OCI-LY7 (cell line): ENCODE data around the gene PPP2R3C. TPM values are rescaled to one million over a fixed set of nuclear protein-coding genes. Genes with fewer than 3 reads are reported as not detected.

Experiments used
- Bru-seq: library from RNA; stranded (reverse); fragments of 400-500 nt; gene quantifications from one replicate; lab custom pipeline; 2021; lab: Mats Ljungman, UMichigan
- BruChase-seq, 2 experiments: library from RNA; stranded (reverse); fragments of 400-500 nt; gene quantifications; one replicate each; lab custom pipeline; 2021; lab: Mats Ljungman, UMichigan
- BruUV-seq: library from RNA; stranded (reverse); fragments of 400-500 nt; replicated peaks from 2 replicates; lab custom pipeline; 2021; lab: Mats Ljungman, UMichigan
- CTCF ChIA-PET: fragments of 300-600 bp; sonication (Branson Sonifier 250); formaldehyde crosslinking; loops from one replicate; lab custom pipeline; 2022; ENCODE audit warnings: antibody characterized with exemption; ENCODE audit not compliant: unreplicated experiment; lab: Charles Lee
- POLR2A ChIA-PET: fragments of 300-600 bp; sonication (Branson Sonifier 250); formaldehyde crosslinking; loops from one replicate; lab custom pipeline; 2022; ENCODE audit warnings: antibody characterized with exemption; lab: Charles Lee
- DNase-seq: peaks from one replicate; pipeline ENCODE4 v3.0.0-alpha.2; 2015; ENCODE audit warnings: low spot score
- H2AFZ ChIP-seq: fragments of 200-600 bp; sonication (generic), shearing (Covaris generic); 2 replicates; pipeline ENCODE4 v1.6.1; 2014; ENCODE audit warnings: mild to moderate bottlenecking, antibody characterized with exemption, low read length, moderate library complexity
- H3K27ac ChIP-seq: fragments of 200-600 bp; sonication (generic); 2 replicates; pipeline ENCODE4 v1.5.1; 2014; ENCODE audit warnings: mixed run types, low read depth, mild to moderate bottlenecking, moderate library complexity, low read length, inconsistent platforms; ENCODE audit not compliant: poor library complexity, severe bottlenecking
- H3K36me3 ChIP-seq: fragments of 200-600 bp; sonication (generic); 2 replicates; pipeline ENCODE4 v1.6.1; 2014; ENCODE audit warnings: mild to moderate bottlenecking, antibody characterized with exemption, low read length, moderate library complexity, mixed read lengths; ENCODE audit not compliant: insufficient read depth
- H3K4me1 ChIP-seq: fragments of 200-600 bp; sonication (generic); 2 replicates; pipeline ENCODE4 v1.5.1; 2014; ENCODE audit warnings: mild to moderate bottlenecking, low read length; ENCODE audit not compliant: insufficient read depth, poor library complexity, severe bottlenecking
- H3K4me2 ChIP-seq: fragments of 200-600 bp; sonication (generic); 2 replicates; pipeline ENCODE4 v1.6.1; 2014; ENCODE audit warnings: mild to moderate bottlenecking, low read length
- H3K4me3 ChIP-seq: fragments of 200-600 bp; sonication (generic); 2 replicates; pipeline ENCODE4 v1.5.1; 2014; ENCODE audit warnings: mild to moderate bottlenecking, low read depth, low read length; ENCODE audit not compliant: poor library complexity, severe bottlenecking
- H3K79me2 ChIP-seq: fragments of 200-600 bp; sonication (generic); 2 replicates; pipeline ENCODE4 v1.6.1; 2016; ENCODE audit warnings: low read depth, mild to moderate bottlenecking, low read length, moderate library complexity, mixed read lengths; ENCODE audit not compliant: insufficient read depth
- H3K9me2 ChIP-seq: fragments of 200-600 bp; sonication (generic); 2 replicates; pipeline ENCODE4 v1.6.1; 2016; ENCODE audit warnings: mild to moderate bottlenecking, low read length, mixed read lengths; ENCODE audit not compliant: insufficient read depth
- H3K9me3 ChIP-seq: fragments of 200-600 bp; sonication (generic); 2 replicates; pipeline ENCODE4 v1.6.1; 2014; ENCODE audit warnings: mild to moderate bottlenecking, mixed run types, low read length, mixed read lengths
- H4K20me1 ChIP-seq: fragments of 200-600 bp; sonication (generic); 2 replicates; pipeline ENCODE4 v1.6.1; 2014; ENCODE audit warnings: mild to moderate bottlenecking, antibody characterized with exemption, low read length, moderate library complexity, mixed read lengths; ENCODE audit not compliant: insufficient read depth
- CTCF ChIP-seq: fragments of 200-600 bp; sonication (generic); conservative IDR thresholded peaks from 2 replicates; pipeline ENCODE4 v1.5.1; 2014; ENCODE audit warnings: mild to moderate bottlenecking, antibody characterized with exemption, low read length, moderate library complexity, mixed read lengths
- EZH2phosphoT487 ChIP-seq: fragments of 200-600 bp; sonication (generic); IDR thresholded peaks from 2 replicates; pipeline ENCODE4 v1.6.1; 2018; ENCODE audit warnings: low read depth, borderline replicate concordance, mild to moderate bottlenecking, mixed run types, antibody characterized with exemption, low read length, moderate library complexity, mixed read lengths
- intact Hi-C: fragments of 100-400 bp; cut with micrococcal nuclease; formaldehyde crosslinking; loops from one replicate; pipeline ENCODE4 v1.10.0; 2022; ENCODE audit not compliant: unreplicated experiment
- long read RNA-seq: library from polyadenylated mRNA; stranded (forward); transcript quantifications from one replicate; pipeline ENCODE4 v2.0.0, GENCODE V29; 2022
- total RNA-seq, 2 experiments: library from RNA; depleted of rRNA in 1 of 2; stranded (reverse); fragments of >200 nt in 1 of 2; shearing (Covaris generic) in 1 of 2; gene quantifications; 2 replicates each; pipeline ENCODE4 v1.2.3, GENCODE V29; 2014 to 2022

Gene PPP2R3C
- 50.8 and 59.4 TPM in 2 replicates for total RNA-seq (2014; rRNA removed; shearing (Covaris generic))
- total RNA-seq (2022): 42.2 and 47.4 TPM in 2 replicates
- Bru-seq, nascent RNA: percentile 73 among the genes with signal in this experiment
- BruChase-seq, experiment 1, labeled RNA remaining after a 6-hour chase: percentile 76 among the genes with signal in this experiment
- BruChase-seq, experiment 2, labeled RNA remaining after a 2-hour chase: percentile 75 among the genes with signal in this experiment
- long read RNA-seq, transcript PPP2R3C-217 (12 exons, 1,846 nt): minor isoform, 28 of 114 reads
- long read RNA-seq, transcript PPP2R3C-201 (13 exons, 1,839 nt): major isoform, 51 of 114 reads
- long read RNA-seq, partial matches to known transcripts: 6 of 114 reads
- long read RNA-seq, other reads (novel, unspliced or antisense): 27 of 114 reads

GRCh38 chr14:35121887-35122695, at the start of gene PPP2R3C, which contains the start of gene PRORP:
Gene PPP2R3C (minus strand): TSS chr14:35121990. CDS start chr14:35121959, 31 bp downstream.
Gene PRORP (plus strand): TSS chr14:35122552. CDS start chr14:35123246, 694 bp downstream.
- ChIA-PET CTCF (interaction anchor here (0.6 to 0.9 kb wide), 3 partner anchors 18 to 170 kb away, joined by 3 read pairs; partner anchors contain the start of gene PSMA6), POLR2A (interaction anchor here (0.6 to 4.1 kb wide), 15 partner anchors 8 to 419 kb away, joined by 3 to 19 read pairs (median 4); partner anchors contain the start of gene FAM177A1)
- H3K9me3 ChIP-seq: no peaks in the 10 kb centered on the region
- TF ChIP-seq EZH2phosphoT487: no peak
- no peak for TF ChIP-seq CTCF
- H4K20me1 ChIP-seq: no peaks in the 10 kb centered on the region
- peaks cover 38% of the 10 kb centered on the region for H3K4me1 ChIP-seq
- peak within 1 kb of the TSS; percentile 78 for H2AFZ ChIP-seq
- peaks cover 58% of the 10 kb centered on the region for H3K79me2 ChIP-seq
- peak within 1 kb of the TSS; percentile 89 for H3K4me2 ChIP-seq
- peaks cover 11% of the 10 kb centered on the region for H3K36me3 ChIP-seq
- BruUV-seq: no TSS peak
- H3K27ac ChIP-seq: peak within 1 kb of the TSS; percentile 81
- peak; percentile 97 for DNase-seq
- H3K4me3 ChIP-seq: peak within 1 kb of the TSS; percentile 85
- intact Hi-C loops: loop anchor here (1.0 to 5.0 kb wide), 7 partner anchors 76 to 685 kb away; partner anchors contain the start of genes CFL2, FAM177A1, PSMA6 and RALGAPA1
- H3K9me2 ChIP-seq: no peaks in the 10 kb centered on the region

GRCh38 chr14:35167496-35167895, 45.7 kb upstream of the PPP2R3C start:
- H3K27ac ChIP-seq: no peak overlapping the region
- TF ChIP-seq CTCF (no peak), EZH2phosphoT487 (no peak)
- no peak for DNase-seq
- POLR2A ChIA-PET: interaction anchor here (0.6 to 1.5 kb wide), 3 partner anchors 12 to 277 kb away, joined by 3 to 6 read pairs (median 4); no protein-coding TSS in a partner anchor
- no peaks in the 10 kb centered on the region for H3K4me1 ChIP-seq
- H3K4me2 ChIP-seq: no peak overlapping the region
- H3K4me3 ChIP-seq: no peak overlapping the region
- H3K79me2 ChIP-seq: peaks cover 7% of the 10 kb centered on the region; the same call in 1 of the 2 replicates
- H4K20me1 ChIP-seq: no peaks in the 10 kb centered on the region
- BruUV-seq: no TSS peak
- peaks cover 6% of the 10 kb centered on the region; the same call in 1 of the 2 replicates for H3K9me3 ChIP-seq
- no peaks in the 10 kb centered on the region for H3K9me2 ChIP-seq
- intact Hi-C loops: no loop called here
- peaks cover 57% of the 10 kb centered on the region for H3K36me3 ChIP-seq
- no peak overlapping the region for H2AFZ ChIP-seq
- CTCF ChIA-PET: no interaction called here
